Left renal cortex interstitium (tissue), 4 donors: ENCODE measurements around the gene OTOP2. TPM values are rescaled to one million over a fixed set of nuclear protein-coding genes. Genes with fewer than 3 reads are reported as not detected.
"Not testable (repeated sequence)": the region's sequence is repeated elsewhere in the genome, so short reads cannot be mapped to it uniquely, and the experiment has no call there.

ENCODE experiments used
- DNase-seq, 4 donors: peaks; one replicate each; pipeline ENCODE4 v3.0.0-alpha.2; 2013; ENCODE audit warnings: low read depth in 4 of 4, low spot score in 2 of 4, missing footprints in 1 of 4
- polyA plus RNA-seq, 4 donors: library from polyadenylated mRNA; unstranded; fragments of 120-200 nt; gene quantifications; one replicate each; pipeline ENCODE4 v1.2.1, GENCODE V29; 2013; ENCODE audit not compliant: insufficient read length in 4 of 4

Gene OTOP2
- polyA plus RNA-seq, 4 donors, result not detected

- no peak for DNase-seq
Observed at GRCh38 chr17:74900208-74900607, 23.9 kb upstream of the OTOP2 start.

GRCh38 chr17:74901353-74902135 lies 22.5 kb upstream of the OTOP2 start:
- no peak for DNase-seq

- DNase-seq, result no peak
Observed at GRCh38 chr17:74903034-74903433, 21.0 kb upstream of the OTOP2 start.

DNA sequence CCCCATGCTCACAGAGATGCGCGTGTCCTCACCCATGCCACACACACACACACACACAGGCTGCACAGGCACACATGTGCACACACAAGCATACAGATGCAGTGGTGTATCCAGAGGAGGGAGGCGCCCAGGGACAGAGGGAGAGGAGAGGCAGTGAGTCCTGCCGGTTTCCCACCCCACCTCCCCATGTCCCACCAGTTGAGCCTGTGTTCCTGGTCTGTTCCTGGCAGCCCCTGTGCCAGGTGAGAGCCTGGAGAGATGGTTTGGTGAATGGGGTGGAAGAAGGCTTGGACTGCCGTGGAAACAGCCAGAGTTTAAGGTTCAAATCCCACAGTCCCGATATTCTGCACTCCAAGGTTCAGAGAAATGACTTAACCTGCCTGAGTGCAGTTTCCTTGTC lies 20.4 kb upstream of the OTOP2 start:
- no peak for DNase-seq

DNA sequence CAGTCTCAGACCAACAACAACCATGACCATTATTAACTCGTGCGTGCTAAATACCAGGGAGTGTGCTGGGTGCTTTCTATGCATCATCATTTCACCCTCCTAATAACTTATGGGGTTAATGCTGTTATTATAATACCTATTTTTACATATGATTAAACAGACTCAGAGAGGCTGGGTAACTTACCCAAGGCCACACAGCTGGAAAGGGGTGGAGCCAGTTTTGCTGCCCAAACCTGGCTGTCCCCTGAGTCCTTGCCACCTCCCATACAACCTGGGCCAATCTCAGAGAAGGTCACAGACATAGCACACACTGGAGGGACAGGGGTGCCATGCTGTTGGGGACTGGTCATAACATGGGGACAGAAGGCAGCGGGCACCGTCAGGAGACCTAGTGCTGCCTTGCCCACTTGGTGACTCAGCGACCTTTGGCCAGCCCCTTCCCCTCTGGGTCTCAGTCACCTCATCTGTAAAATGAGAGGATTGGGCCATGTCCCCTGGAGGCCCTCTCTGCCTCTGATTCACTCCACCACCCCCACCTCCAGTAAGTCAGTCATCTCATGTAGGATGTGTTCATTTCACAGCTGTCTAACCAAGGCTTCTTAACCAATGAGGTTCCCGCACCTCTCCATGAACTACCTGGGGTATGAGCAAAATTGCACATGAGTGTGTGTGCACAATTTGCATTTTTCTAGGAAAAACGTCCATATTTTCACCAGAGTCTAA lies 19.2 kb upstream of the OTOP2 start:
- no peak for DNase-seq

DNA sequence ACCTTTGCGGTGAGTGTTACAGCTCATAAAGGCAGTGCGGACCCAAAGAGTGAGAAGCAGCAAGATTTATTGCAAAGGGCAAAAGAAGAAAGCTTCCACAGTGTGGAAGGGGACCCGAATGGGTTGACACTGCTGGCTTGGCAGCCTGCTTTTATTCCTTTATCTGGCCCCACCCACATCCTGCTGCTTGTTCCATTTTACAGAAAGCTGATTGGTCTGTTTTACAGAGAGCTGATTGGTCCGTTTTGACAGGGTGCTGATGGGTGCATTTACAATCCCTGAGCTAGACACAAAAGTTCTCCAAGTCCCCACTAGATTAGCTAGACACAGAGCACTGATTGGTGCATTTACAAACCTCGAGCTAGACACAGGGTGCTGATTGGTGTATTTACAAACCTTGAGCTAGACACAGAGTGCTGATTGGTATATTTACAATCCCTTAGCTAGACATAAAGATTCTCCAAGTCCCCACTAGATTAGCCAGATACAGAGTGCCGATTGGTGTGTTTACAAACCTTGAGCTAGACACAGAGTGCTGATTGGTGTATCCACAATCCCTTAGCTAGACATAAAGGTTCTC lies 17.8 kb upstream of the OTOP2 start:
- DNase-seq, result not testable (repeated sequence)

- no peak for DNase-seq
Observed at GRCh38 chr17:74907012-74907411, 17.1 kb upstream of the OTOP2 start.

DNA sequence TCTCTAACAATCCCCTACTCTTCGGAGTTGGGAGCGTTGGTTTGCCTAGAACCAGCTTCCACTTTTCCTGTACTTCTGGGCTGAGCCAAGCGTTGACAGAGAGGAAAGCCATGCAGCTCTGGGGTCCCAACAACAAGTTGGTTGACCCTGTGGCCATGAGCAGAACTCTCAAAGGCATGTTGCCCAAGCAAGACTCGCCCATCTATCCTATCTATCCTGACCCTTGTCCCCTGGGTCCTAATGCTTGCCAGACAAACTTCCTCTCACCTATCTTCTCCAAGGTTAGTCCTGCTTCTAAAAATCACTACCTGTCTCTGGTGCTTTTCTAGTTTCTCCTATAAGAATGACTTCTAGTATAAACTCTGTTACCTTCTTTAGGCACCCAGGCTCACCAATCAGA lies 15.0 kb upstream of the OTOP2 start:
- not testable (repeated sequence) for DNase-seq

DNA sequence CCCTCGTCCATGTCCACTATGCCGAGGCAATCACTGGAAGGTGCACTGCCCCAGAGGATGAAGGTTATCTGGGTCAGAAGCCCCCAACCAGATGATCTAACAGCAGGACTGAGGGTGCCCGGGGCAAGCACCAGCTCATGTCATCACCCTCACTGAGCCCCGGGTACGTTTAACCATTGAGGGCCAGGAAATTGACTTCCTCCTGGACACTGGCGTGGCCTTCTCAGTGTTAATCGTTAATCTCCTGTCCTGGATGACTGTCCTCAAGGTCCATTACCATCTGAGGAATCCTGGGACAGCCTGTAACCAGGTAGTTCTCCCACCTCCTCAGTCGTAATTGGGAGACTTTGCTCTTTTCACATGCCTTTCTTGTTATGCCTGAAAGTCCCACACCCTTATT lies 12.7 kb upstream of the OTOP2 start:
- not testable (repeated sequence) for DNase-seq

GRCh38 chr17:74916136-74916850 lies 7.8 kb upstream of the OTOP2 start:
- no peak for DNase-seq

DNA sequence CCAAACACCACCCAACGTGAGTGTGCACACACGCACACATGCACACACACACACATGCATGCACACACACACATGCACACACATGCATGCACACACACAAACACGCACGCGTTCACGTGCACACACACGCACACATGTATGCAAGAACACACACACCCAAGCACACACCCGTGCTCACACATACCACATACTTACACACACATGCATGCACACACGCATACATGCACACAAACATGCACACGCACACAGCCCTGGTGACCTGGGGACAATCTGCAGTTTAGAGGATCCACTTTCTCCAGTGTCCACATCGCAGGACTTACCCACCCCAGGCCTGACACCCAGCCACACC lies 7.2 kb upstream of the OTOP2 start:
- DNase-seq, result no peak

GRCh38 chr17:74917430-74917829 lies 6.6 kb upstream of the OTOP2 start:
- DNase-seq, result no peak

GRCh38 chr17:74918906-74919305 lies 5.2 kb upstream of the OTOP2 start:
- DNase-seq, result no peak

GRCh38 chr17:74919440-74920305 lies 4.4 kb upstream of the OTOP2 start:
- DNase-seq, result no peak

- no peak for DNase-seq
Observed at GRCh38 chr17:74920306-74920620, 3.8 kb upstream of the OTOP2 start.

- no peak for DNase-seq
Observed at GRCh38 chr17:74920642-74921025, 3.4 kb upstream of the OTOP2 start.

- no peak for DNase-seq
Observed at GRCh38 chr17:74921026-74921681, 2.9 kb upstream of the OTOP2 start.

DNA sequence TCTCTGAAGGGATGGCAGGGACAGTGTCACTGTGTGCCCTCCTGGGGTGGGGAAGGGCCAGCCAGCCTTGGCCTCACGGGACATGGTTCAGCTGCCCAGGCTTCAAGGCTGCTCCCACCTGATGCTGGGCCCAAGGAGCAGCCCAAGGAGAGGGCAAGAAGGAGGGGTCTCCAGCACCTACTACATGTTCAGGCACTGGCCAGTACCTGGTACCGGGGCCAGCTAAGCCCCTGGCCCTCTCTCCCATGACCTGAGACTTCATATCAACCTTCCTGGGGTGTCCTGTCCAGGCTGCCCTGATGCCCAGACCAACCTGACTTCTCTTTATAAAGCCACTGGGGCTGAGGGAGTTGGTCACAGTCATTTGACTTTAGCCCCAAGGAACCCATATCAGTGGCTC lies 2.3 kb upstream of the OTOP2 start:
- DNase-seq, result no peak

DNA sequence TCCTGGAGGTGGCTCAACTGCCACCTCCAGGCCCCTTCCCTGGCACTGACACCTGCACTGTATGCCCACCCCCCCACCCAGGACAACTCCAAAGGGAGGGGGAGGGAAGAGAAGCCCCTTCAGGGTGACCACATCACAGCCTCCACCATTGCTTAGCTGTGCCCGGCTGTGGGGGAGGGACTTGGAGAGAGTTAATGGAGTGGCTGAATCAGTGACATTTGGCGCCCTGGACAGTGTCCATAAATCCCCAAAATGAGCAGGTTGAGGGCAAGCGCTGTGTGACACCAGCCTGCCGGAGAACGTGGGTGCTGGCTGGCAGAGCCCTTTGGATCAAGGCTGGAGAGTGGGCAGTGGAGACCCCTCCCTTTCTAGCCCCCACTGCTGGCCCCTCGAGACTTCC lies 1.9 kb upstream of the OTOP2 start:
- DNase-seq, result no peak
